Endothelial cell (in vitro differentiated cells): ENCODE results near the gene FNDC8. TPM values are rescaled to one million over a fixed set of nuclear protein-coding genes. Genes with fewer than 3 reads are reported as not detected.

Experiments
- DNase-seq: peaks from one replicate; pipeline ENCODE4 v3.0.0; 2021; ENCODE audit warnings: low spot score
- H3K27ac Mint-ChIP-seq: one replicate; pipeline ENCODE4 v1.8.0; 2021; ENCODE audit warnings: mixed read lengths, inconsistent platforms; ENCODE audit not compliant: unreplicated experiment
- H3K27me3 Mint-ChIP-seq: one replicate; pipeline ENCODE4 v1.8.0; 2021; ENCODE audit warnings: mild to moderate bottlenecking, moderate library complexity, mixed read lengths, inconsistent platforms; ENCODE audit not compliant: unreplicated experiment
- H3K36me3 Mint-ChIP-seq: one replicate; pipeline ENCODE4 v1.8.0; 2021; ENCODE audit warnings: mild to moderate bottlenecking, low read depth, mixed read lengths, inconsistent platforms; ENCODE audit not compliant: unreplicated experiment
- H3K4me1 Mint-ChIP-seq: one replicate; pipeline ENCODE4 v1.8.0; 2021; ENCODE audit warnings: mild to moderate bottlenecking, mixed read lengths, inconsistent platforms; ENCODE audit not compliant: unreplicated experiment
- H3K4me3 Mint-ChIP-seq: one replicate; pipeline ENCODE4 v1.8.0; 2021; ENCODE audit warnings: mild to moderate bottlenecking, mixed read lengths, inconsistent platforms; ENCODE audit not compliant: unreplicated experiment
- H3K9me3 Mint-ChIP-seq: one replicate; pipeline ENCODE4 v1.8.0; 2021; ENCODE audit warnings: mixed read lengths, inconsistent platforms; ENCODE audit not compliant: unreplicated experiment
- total RNA-seq: library from RNA; stranded (reverse); fragmentation: NEBNext Ultra II Directional; extraction: Animal tissue kit (Norgen Biotek cat#: 25700); gene quantifications from one replicate; pipeline ENCODE4 v1.2.1, GENCODE V29; 2021; ENCODE audit not compliant: unreplicated experiment
- TF ChIP-seq, protein P1 (sequence below): fragments of 200-600 bp; sonication (generic); IDR thresholded peaks from one replicate; pipeline ENCODE4 v1.5.0; 2021; ENCODE audit warnings: antibody characterized with exemption; ENCODE audit not compliant: unreplicated experiment

FNDC8 gene
- total RNA-seq, 1 donor from 2014 or later = not detected

GRCh38 chr17:35119370-35120165 is 1.8 kb upstream of the FNDC8 start, which contains the start of gene RAD51D:
Gene RAD51D, minus strand, starts transcription at chr17:35119860. Its CDS starts 247 bp downstream, at chr17:35119613.
- peak; percentile 90 for DNase-seq
- no peak within 1 kb of the TSS for H3K27ac Mint-ChIP-seq

DNA sequence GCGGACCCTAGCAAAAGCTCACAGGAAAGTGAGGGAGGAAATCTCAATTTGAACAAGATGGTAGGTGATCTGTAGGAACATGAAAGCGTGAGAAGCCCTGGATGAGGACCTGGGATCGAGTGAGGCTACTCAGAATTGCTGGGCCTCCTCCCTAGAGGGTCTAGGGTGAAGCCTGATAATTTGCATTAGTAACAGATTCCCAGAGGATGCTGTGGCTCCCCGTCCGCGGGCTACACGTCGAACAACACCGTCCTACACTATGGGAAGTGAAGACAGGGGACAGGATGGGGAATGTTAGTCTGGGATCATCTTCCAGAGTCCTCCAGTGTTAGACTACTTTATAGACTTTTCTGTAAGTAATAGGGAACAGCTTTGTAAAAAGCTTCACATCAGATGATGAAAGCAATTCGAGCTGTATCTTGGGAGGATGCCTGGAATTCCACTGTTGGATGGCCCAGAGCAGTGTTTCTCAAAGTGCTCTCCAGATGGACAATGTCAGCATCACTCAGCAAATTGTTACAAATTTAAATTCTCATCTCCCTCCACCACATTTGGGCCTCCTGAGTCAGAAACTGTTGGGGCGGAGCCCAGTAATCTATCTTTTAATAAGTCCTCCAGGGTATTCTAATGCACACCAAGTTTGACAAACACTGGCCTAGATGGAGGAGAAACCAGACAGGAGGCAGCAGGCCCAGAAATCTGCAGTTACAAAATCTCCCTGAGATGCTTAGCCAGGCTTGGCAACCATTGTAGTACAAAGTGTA is 6.5 kb downstream of the FNDC8 start:
- H3K27me3 Mint-ChIP-seq = no peaks in the 10 kb centered on the region
- peaks cover 3% of the 10 kb centered on the region for H3K36me3 Mint-ChIP-seq
- H3K9me3 Mint-ChIP-seq = no peaks in the 10 kb centered on the region
- H3K27ac Mint-ChIP-seq = no peak overlapping the region
- no peak overlapping the region for H3K4me3 Mint-ChIP-seq
- H3K4me1 Mint-ChIP-seq = no peaks in the 10 kb centered on the region
- TF ChIP-seq, protein P1, sequence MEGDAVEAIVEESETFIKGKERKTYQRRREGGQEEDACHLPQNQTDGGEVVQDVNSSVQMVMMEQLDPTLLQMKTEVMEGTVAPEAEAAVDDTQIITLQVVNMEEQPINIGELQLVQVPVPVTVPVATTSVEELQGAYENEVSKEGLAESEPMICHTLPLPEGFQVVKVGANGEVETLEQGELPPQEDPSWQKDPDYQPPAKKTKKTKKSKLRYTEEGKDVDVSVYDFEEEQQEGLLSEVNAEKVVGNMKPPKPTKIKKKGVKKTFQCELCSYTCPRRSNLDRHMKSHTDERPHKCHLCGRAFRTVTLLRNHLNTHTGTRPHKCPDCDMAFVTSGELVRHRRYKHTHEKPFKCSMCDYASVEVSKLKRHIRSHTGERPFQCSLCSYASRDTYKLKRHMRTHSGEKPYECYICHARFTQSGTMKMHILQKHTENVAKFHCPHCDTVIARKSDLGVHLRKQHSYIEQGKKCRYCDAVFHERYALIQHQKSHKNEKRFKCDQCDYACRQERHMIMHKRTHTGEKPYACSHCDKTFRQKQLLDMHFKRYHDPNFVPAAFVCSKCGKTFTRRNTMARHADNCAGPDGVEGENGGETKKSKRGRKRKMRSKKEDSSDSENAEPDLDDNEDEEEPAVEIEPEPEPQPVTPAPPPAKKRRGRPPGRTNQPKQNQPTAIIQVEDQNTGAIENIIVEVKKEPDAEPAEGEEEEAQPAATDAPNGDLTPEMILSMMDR = no peak
- no peak for DNase-seq

More at GRCh38 chr17:35119370-35120165, 1.8 kb upstream of the FNDC8 start, which contains the start of gene RAD51D:
- Mint-ChIP-seq H3K27me3 (no peaks in the 10 kb centered on the region), H3K9me3 (no peaks in the 10 kb centered on the region), H3K36me3 (peaks cover 3% of the 10 kb centered on the region), H3K4me1 (peaks cover 5% of the 10 kb centered on the region), H3K4me3 (peak within 1 kb of the TSS; percentile 94)
- TF ChIP-seq, protein P1 = peak; percentile 93

- Mint-ChIP-seq H3K4me3 (no peak overlapping the region), H3K4me1 (no peaks in the 10 kb centered on the region), H3K9me3 (no peaks in the 10 kb centered on the region), H3K36me3 (peaks cover 9% of the 10 kb centered on the region), H3K27ac (no peak overlapping the region), H3K27me3 (no peaks in the 10 kb centered on the region)
- TF ChIP-seq, protein P1 = no peak
- no peak for DNase-seq
These were observed 7.9 kb downstream of the FNDC8 start for GRCh38 chr17:35129154-35129972.

DNA sequence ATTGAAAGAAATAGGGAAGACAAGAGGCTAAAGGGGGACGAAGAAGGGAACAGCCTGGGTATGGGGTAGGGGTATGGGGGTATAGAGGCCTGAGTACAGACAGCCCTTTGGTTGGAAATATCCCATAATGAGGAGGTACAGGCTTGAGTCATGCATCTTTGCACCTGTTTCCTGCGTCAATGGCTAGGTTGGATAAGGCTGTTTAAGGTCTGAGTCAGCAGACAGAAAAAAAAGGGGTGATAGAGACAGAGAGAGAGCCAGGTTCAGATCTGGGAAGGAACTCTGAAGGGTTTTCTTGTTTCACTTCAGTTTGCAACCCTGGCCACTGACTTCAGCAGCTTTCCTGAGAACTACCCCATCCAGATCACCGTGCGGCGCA is 8.5 kb downstream of the FNDC8 start:
- H3K27me3 Mint-ChIP-seq = no peaks in the 10 kb centered on the region
- H3K4me3 Mint-ChIP-seq = no peak overlapping the region
- TF ChIP-seq, protein P1 = no peak
- no peaks in the 10 kb centered on the region for H3K9me3 Mint-ChIP-seq
- no peaks in the 10 kb centered on the region for H3K4me1 Mint-ChIP-seq
- H3K27ac Mint-ChIP-seq = no peak overlapping the region
- H3K36me3 Mint-ChIP-seq = peaks cover 9% of the 10 kb centered on the region
- no peak for DNase-seq
